DND-41 (cell line): ENCODE data around the gene SETD3.

ENCODE experiments used
- ATAC-seq: fragments of 200-7000 bp; cut with Tn5 transposase; 3 replicates; pipeline ENCODE4 v1.9.1; 2021; ENCODE audit warnings: low read depth; ENCODE audit not compliant: insufficient read depth
- DNase-seq: peaks from one replicate; pipeline ENCODE4 v3.0.0-alpha.2; 2020
- H2AFZ ChIP-seq: 2 replicates; pipeline ENCODE4 v1.6.0; 2012; ENCODE audit warnings: low read depth, low read length
- H3K27ac ChIP-seq: 2 replicates; pipeline ENCODE4 v1.5.1; 2012; ENCODE audit warnings: low read length, inconsistent platforms
- H3K27me3 ChIP-seq: fragments of 200-600 bp; sonication (generic); 2 replicates; pipeline ENCODE4 v1.6.0; 2012; ENCODE audit warnings: low read length, mild to moderate bottlenecking, inconsistent platforms; ENCODE audit not compliant: insufficient read depth, poor library complexity
- H3K36me3 ChIP-seq: 2 replicates; pipeline ENCODE4 v1.5.1; 2012; ENCODE audit warnings: low read length, inconsistent platforms; ENCODE audit not compliant: insufficient read depth
- H3K4me1 ChIP-seq: 2 replicates; pipeline ENCODE4 v1.5.1; 2012; ENCODE audit warnings: mild to moderate bottlenecking, low read length; ENCODE audit not compliant: insufficient read depth
- H3K4me2 ChIP-seq: 2 replicates; pipeline ENCODE4 v1.6.0; 2012; ENCODE audit warnings: mild to moderate bottlenecking, moderate library complexity, low read length, inconsistent platforms; ENCODE audit not compliant: insufficient read depth
- H3K4me3 ChIP-seq, 2 experiments: fragments of 200-600 bp in 1 of 2; shearing (Covaris generic) in 1 of 2; 2 replicates each; pipeline ENCODE4 v1.5.1; 2012 to 2016; ENCODE audit warnings: inconsistent platforms in 2 of 2, low read length in 2 of 2, mild to moderate bottlenecking in 2 of 2, low read depth in 1 of 2, moderate library complexity in 1 of 2
- H3K79me2 ChIP-seq: 2 replicates; pipeline ENCODE4 v1.6.0; 2012; ENCODE audit warnings: low read length, inconsistent platforms; ENCODE audit not compliant: insufficient read depth
- H3K9ac ChIP-seq: 2 replicates; pipeline ENCODE4 v1.6.0; 2012; ENCODE audit warnings: low read depth, mild to moderate bottlenecking, inconsistent platforms, low read length, moderate library complexity
- H3K9me3 ChIP-seq: 2 replicates; pipeline ENCODE4 v1.5.1; 2012; ENCODE audit warnings: low read length, moderate library complexity, mild to moderate bottlenecking, inconsistent platforms; ENCODE audit not compliant: insufficient read depth, severe bottlenecking
- H4K20me1 ChIP-seq: 2 replicates; pipeline ENCODE4 v1.6.0; 2012; ENCODE audit warnings: low read length; ENCODE audit not compliant: insufficient read depth
- CTCF ChIP-seq: IDR thresholded peaks from 2 replicates; pipeline ENCODE4 v1.5.1; 2012; ENCODE audit warnings: borderline replicate concordance, low read length, moderate library complexity, mild to moderate bottlenecking; ENCODE audit not compliant: poor library complexity, severe bottlenecking; ENCODE audit errors: extremely low read depth
- EZH2 ChIP-seq: IDR thresholded peaks from 3 replicates; pipeline ENCODE4 v1.6.1; 2012; ENCODE audit warnings: borderline replicate concordance, low read depth, mild to moderate bottlenecking, moderate library complexity, low read length, inconsistent platforms; ENCODE audit not compliant: severe bottlenecking

Gene SETD3

DNA sequence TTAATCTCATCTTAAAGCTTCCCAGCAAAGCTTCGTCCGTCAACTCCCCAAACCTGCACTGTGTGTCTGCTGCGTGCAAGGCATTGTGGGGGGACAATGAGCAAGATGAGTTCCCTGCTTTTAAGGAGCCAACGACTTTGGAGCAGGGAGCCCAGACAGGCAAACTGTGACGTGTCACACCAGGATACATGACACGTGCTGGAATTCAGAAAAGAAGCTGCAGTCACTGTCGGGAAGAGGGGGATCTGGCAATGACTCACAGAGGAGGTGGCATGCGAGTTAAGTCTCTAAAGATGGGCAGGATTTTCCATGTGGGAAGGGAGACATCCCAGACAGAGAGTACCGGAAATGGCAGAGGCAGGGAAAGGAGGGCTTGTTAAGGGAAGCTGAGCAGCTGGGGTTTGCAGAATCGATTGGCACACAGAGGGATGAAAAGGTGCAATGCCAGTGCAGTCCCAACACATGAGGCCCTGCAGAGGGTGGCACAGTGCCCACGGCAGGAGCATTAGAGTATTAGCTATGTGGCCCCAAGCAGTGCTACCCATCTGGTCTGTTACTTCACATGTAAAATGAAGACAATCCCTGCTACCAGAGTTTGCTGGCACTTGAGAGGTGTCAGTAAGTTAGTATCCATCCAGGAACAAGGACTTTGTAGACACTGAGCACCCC is 52.9 kb downstream of the SETD3 start:
- no peak for ATAC-seq
- H4K20me1 ChIP-seq, result peaks cover 20% of the 10 kb centered on the region
- H3K4me1 ChIP-seq, result no peaks in the 10 kb centered on the region

DNA sequence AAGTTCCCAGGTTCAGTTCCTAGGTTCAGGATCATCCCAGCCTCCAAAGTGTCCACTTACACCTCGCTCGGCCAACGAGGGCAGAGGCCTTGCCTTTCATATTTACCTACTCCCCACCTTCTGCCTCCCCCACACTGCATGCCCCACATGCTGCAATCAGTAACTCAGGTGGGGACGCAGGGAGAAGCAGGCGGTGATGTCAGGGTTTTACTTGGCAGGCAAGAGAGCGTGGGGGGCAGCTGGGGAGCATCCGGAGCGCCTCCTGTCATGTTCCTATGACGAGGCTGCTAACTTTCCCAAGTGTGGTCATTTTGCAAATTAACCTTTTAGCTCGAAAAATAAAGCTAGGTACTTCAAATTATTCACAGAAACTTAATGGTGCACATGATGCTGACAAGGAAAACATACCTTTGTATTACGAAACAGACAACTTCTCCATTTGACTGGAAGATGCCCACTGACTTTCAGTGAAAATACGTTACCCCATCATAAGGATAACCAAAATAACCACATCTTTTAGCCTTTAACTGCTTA is 53.8 kb downstream of the SETD3 start:
- H3K4me2 ChIP-seq, result no peak overlapping the region
- peaks cover 8% of the 10 kb centered on the region for H3K9me3 ChIP-seq
- ATAC-seq, result no peak
- no peak for DNase-seq
- H3K4me3 ChIP-seq, result no peak overlapping the region
- H3K4me1 ChIP-seq, result no peaks in the 10 kb centered on the region
- peaks cover 25% of the 10 kb centered on the region for H3K79me2 ChIP-seq
- H3K36me3 ChIP-seq, result peaks cover 69% of the 10 kb centered on the region
- no peak overlapping the region for H3K27ac ChIP-seq
- H2AFZ ChIP-seq, result no peak overlapping the region
- no peak for TF ChIP-seq EZH2
- no peak for TF ChIP-seq CTCF
- no peak overlapping the region for H3K9ac ChIP-seq
- peaks cover 29% of the 10 kb centered on the region for H4K20me1 ChIP-seq
- no peaks in the 10 kb centered on the region for H3K27me3 ChIP-seq

More for the DNA sequence above, 52.9 kb downstream of the SETD3 start:
- H2AFZ ChIP-seq, result no peak overlapping the region
- no peak for DNase-seq
- TF ChIP-seq EZH2, result no peak
- no peak for TF ChIP-seq CTCF
- H3K9ac ChIP-seq, result no peak overlapping the region
- H3K27ac ChIP-seq, result no peak overlapping the region
- no peak overlapping the region for H3K4me3 ChIP-seq
- peaks cover 8% of the 10 kb centered on the region for H3K9me3 ChIP-seq
- H3K4me2 ChIP-seq, result no peak overlapping the region
- H3K27me3 ChIP-seq, result no peaks in the 10 kb centered on the region
- H3K79me2 ChIP-seq, result peaks cover 27% of the 10 kb centered on the region
- H3K36me3 ChIP-seq, result peaks cover 74% of the 10 kb centered on the region

DNA sequence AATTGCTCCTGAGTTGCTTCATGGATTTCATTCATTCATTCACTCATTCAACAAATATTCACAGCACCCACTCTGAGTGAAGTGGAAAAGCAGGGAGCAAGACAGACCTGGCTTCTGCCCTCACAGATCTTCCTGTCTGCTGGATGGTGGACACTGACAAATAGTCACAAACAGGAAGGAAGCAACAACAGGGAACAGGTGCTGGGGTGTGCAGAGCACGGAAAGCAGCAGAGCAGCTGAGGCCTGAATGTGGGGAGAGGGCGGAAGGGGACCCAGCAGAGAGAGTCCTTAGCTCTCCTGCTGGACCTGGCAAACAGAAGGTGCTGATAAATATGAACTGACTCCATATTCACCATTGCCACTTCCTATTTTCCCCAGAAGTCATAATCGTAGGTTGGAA is 54.4 kb downstream of the SETD3 start:
- H3K79me2 ChIP-seq, result peaks cover 21% of the 10 kb centered on the region
- no peak for ATAC-seq
- H3K4me2 ChIP-seq, result no peak overlapping the region
- H3K36me3 ChIP-seq, result peaks cover 63% of the 10 kb centered on the region
- H3K9ac ChIP-seq, result no peak overlapping the region
- no peak overlapping the region for H3K27ac ChIP-seq
- no peak overlapping the region for H3K4me3 ChIP-seq
- no peak for DNase-seq
- no peaks in the 10 kb centered on the region for H3K4me1 ChIP-seq
- H4K20me1 ChIP-seq, result peaks cover 32% of the 10 kb centered on the region
- H3K9me3 ChIP-seq, result peaks cover 8% of the 10 kb centered on the region
- no peaks in the 10 kb centered on the region for H3K27me3 ChIP-seq
- TF ChIP-seq EZH2 (no peak), CTCF (no peak)
- H2AFZ ChIP-seq, result no peak overlapping the region
